ENCODE results near the gene SH3RF2. TPM values are rescaled to one million over a fixed set of nuclear protein-coding genes. Genes with fewer than 3 reads are reported as not detected.

The SH3RF2 gene
- total RNA-seq, result 14.8 and 19.2 TPM in 2 replicates

GRCh38 chr5:145936401-145937131, at the start of gene SH3RF2:
Gene SH3RF2, plus strand, starts transcription at chr5:145936578. Its CDS starts 1,351 bp downstream, at chr5:145937929.

GRCh38 chr5:146105477-146105876, 169.1 kb downstream of the SH3RF2 start, which contains the start of gene PLAC8L1:
Gene PLAC8L1, minus strand, starts transcription at chr5:146105577. Its CDS starts 1,266 bp downstream, at chr5:146104311.

Other genes with a start within 250 kb of the SH3RF2 start
- 7.9 and 12.2 TPM in 2 replicates for gene PRELID2, start 101.2 kb upstream of the SH3RF2 start, total RNA-seq
- gene GRXCR2, start 63.6 kb upstream of the SH3RF2 start, total RNA-seq, result not detected in 2 replicates
- not detected in 2 replicates for gene PLAC8L1, start 169.0 kb downstream of the SH3RF2 start, total RNA-seq
- gene LARS1, start 246.1 kb downstream of the SH3RF2 start, total RNA-seq, result 68.3 and 71.1 TPM in 2 replicates

Measured in airway epithelial cell (primary cell).